ENCODE measurements around the gene DAD1.

DAD1 gene

GRCh38 chr14:22598896-22599244 lies 9.8 kb upstream of the DAD1 start:
- DNase-seq (ENCODE audit: low spot score), result peak; percentile 90

- DNase-seq (ENCODE audit: low spot score), result peak; percentile 88
These were observed 9.3 kb upstream of the DAD1 start, which contains the start of gene ABHD4 for GRCh38 chr14:22598099-22598895. ABHD4 (plus strand) TSS chr14:22598300; CDS start chr14:22598307, 7 bp downstream.

GRCh38 chr14:22597771-22598098 lies 8.7 kb upstream of the DAD1 start:
- no peak for DNase-seq (ENCODE audit: low spot score)

GRCh38 chr14:22597265-22597664 lies 8.2 kb upstream of the DAD1 start:
- peak; percentile 57 for DNase-seq (ENCODE audit: low spot score)

GRCh38 chr14:22596354-22596879 lies 7.4 kb upstream of the DAD1 start:
- no peak for DNase-seq (ENCODE audit: low spot score)

GRCh38 chr14:22594156-22594716 lies 5.2 kb upstream of the DAD1 start:
- no peak for DNase-seq (ENCODE audit: low spot score)

GRCh38 chr14:22593601-22594000 lies 4.6 kb upstream of the DAD1 start:
- DNase-seq (ENCODE audit: low spot score), result peak; percentile 45

GRCh38 chr14:22593189-22593588 lies 4.2 kb upstream of the DAD1 start:
- DNase-seq (ENCODE audit: low spot score), result no peak

DNA sequence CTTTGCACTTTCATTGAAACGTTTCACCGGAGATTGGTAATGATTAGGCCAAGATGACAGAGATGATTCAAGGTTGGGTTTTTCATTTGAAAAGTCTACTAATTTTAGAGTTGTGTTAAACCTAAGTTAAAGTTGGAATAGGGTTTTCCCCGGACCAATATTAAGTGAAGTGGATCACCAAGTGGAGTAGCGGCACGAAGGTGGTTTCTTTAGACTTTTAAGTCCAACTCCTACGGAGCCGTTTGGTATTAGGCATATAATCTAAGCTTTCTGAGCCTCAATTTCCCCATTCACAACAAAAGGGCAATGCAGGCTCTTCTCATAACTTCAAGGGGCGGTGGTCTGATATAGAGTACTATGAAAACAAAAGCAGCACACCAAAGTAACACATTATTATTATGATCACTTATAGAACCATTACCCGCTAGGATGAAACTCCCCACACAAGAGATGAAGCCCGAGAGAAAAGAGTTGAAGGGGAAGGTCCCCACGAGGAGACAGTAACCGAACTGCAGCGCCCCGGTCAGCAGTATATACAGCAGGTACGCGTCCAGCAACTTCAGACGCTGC lies 413 bp downstream of the DAD1 start:
- no peak for DNase-seq (ENCODE audit: low spot score)

DNA sequence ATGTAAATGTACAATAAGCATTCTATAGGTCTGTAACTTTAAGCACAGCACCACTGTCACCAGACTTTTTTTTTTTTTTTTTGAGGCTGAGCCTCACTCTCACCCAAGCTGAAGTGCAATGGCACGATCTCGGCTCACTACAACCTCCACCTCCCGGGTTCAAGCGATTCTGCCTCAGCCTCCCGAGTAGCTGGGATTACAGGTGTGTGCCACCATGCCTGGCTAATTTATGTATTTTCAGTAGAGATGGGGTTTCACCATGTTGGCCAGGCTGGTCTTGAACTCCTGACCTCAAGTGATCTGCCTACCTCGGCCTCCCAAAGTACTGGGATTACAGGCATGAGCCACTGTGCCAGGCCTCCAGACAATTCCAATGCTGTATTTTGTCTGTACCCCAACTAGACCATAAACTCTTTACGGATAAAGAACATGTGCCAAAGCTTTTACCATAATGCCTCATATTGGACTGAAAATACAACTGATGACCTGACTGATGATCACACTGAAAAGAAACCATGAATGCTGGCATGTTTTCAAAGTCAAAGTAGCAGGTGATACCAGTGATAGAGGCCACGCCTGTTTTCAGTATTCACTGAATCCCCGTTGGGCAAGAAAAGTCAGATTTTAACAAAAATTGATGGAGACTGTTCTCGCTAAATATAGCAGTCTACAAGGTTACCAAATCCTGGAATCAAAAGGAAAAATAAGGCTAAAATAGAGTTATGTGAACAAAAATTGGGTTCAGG lies 1.2 kb downstream of the DAD1 start:
- DNase-seq (ENCODE audit: low spot score), result peak; percentile 80

DNA sequence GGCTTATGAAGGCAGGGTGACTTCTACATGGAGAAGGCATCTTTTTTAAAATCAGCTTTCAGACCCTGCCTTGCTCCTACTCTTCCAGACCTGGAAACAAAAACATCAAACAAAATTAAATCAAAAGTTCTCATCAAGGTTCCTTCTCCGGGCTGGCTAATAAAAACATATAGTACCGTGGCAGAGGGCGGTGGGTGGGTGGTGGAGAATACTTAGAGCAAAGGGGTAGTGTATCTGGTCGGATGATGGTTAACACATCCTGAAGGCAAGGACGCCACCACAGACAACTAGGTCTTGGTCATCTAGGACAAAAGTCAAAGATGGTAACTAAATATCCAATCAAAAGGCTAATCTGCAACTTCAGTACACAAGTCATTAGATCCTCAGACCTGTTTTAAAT lies 1.8 kb downstream of the DAD1 start:
- no peak for DNase-seq (ENCODE audit: low spot score)

- DNase-seq (ENCODE audit: low spot score), result no peak
These were observed 5.0 kb downstream of the DAD1 start for GRCh38 chr14:22583994-22584393.

DNA sequence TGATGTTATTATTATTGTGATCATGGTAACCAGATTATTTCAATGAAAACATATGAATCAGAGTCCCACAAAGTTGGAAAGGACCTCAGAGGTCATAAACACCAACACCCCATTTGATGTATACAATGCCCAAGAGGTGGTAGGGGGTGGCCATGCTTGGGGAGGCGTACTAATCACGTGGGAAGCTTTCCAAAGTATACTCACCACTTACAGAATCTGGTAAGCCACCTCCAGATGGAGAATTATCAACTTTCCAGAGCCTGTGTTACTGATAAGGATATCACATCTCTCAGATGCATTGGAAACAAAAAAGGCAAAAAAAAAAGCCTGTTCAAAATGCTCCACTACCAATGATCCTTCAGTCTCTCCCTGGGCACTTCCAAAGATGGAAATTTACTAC lies 8.4 kb downstream of the DAD1 start:
- DNase-seq (ENCODE audit: low spot score), result no peak

- no peak for DNase-seq (ENCODE audit: low spot score)
These were observed 9.1 kb downstream of the DAD1 start for GRCh38 chr14:22579881-22580280.

GRCh38 chr14:22579236-22579635 lies 9.8 kb downstream of the DAD1 start:
- DNase-seq (ENCODE audit: low spot score), result no peak

GRCh38 chr14:22577334-22577908 lies 11.6 kb downstream of the DAD1 start:
- DNase-seq (ENCODE audit: low spot score), result no peak

- DNase-seq (ENCODE audit: low spot score), result no peak
These were observed 15.2 kb downstream of the DAD1 start for GRCh38 chr14:22573804-22574203.

DNA sequence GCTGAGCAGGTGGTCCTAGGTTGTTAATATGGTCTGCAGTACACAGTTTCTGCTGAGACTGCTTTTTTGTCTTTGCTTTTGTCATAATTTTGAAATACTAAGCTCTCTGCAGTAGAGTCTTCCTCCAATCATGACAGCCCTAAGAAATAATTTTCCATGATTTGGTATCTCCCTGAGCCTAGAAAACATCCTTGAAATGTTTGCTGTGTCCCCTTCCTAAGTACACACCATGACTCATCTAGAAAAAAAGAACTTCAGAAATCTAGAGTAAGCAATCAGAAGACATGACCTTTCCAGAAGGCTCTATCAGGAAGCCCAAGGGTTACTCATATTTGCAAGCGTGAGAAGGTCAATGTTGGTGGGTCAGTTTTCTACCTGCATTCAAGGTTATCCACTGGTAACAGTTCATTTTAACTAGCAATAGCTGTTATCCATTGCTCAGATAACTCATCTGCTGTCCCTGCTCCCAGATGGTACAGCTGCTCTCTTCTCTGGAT lies 16.4 kb downstream of the DAD1 start:
- DNase-seq (ENCODE audit: low spot score), result no peak

- peak; percentile 95 for DNase-seq (ENCODE audit: low spot score)
These were observed 18.7 kb downstream of the DAD1 start for GRCh38 chr14:22570132-22570949.

GRCh38 chr14:22569737-22570131 lies 19.3 kb downstream of the DAD1 start:
- DNase-seq (ENCODE audit: low spot score), result no peak

GRCh38 chr14:22569106-22569736 lies 19.8 kb downstream of the DAD1 start:
- no peak for DNase-seq (ENCODE audit: low spot score)

Data from hematopoietic multipotent progenitor cell treated with erythropoietin and hydrocortisone succinate and interleukin-3 and kit ligand, for 17 days (in vitro differentiated cells).